Epidermal melanocyte (primary cell): Measurements from ENCODE around the gene TMPRSS13.
"Not testable (repeated sequence)": the region's sequence is repeated elsewhere in the genome, so short reads cannot be mapped to it uniquely, and the experiment has no call there.

Source experiments
- DNase-seq: peaks from one replicate; pipeline ENCODE4 v3.0.0; 2011; ENCODE audit warnings: low spot score; ENCODE audit not compliant: insufficient read length

The TMPRSS13 gene

DNA sequence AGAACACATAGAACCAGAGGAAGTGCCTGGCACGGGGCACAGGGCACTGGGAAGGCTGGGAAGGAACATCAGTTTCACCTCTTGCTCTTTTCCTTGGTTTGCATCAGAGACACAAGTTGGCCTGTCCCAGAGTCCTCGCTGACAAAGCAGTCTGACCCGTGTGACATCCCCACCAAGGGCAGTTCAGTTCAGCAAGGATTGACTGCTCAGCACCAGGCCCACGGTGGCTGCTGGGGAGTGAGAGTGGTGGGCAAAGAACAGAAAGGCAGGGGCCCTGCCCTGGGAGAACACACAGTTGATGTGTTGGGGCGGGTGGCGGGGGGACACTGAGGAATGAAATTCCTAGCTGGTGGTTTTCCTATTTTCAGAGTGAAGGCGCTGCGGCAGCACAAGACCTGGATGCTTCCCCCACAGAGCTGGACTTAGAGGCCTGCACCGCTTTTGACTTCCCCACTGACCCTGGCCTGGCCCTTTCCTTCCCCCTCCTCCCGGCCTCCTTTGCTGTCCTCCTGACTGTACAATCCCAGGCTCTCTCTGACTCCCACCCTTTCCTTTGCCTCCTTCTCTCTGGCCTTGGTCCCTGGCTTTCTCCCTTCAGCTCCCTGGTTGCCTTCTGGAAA lies 2.2 kb upstream of the TMPRSS13 start:
- DNase-seq = no peak

DNA sequence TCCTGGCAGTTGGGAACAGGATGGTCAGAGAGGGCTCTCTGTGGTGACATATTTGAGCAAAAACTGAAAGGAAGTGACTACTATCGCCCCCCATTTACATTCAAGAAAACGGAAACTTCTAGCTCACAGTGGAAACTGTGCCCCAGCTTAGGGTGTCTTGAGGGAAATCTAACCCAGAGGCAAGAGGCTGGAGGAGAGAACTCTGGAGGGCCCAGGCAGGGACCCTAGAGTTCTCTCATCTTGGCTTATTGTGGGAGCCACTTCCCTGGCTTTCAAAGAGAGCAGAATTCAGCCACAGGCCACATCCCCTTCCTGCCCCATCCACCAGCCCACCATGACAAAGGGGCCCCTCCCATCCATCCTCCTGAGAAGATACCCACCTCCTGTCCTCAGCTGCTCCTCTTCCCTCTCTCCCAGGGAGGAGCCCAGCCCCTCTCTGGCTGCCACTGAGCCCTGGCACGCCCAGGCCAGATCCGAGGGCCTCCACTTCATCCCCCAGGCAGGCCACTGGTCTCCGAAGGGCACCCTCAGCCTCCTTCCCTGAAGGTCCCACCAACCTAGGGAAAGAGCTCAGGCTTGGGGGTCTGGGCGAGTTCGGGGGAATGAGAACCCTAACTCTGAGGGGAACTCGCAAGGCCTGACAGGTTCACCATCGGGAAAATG lies 1.6 kb upstream of the TMPRSS13 start:
- DNase-seq = no peak

DNA sequence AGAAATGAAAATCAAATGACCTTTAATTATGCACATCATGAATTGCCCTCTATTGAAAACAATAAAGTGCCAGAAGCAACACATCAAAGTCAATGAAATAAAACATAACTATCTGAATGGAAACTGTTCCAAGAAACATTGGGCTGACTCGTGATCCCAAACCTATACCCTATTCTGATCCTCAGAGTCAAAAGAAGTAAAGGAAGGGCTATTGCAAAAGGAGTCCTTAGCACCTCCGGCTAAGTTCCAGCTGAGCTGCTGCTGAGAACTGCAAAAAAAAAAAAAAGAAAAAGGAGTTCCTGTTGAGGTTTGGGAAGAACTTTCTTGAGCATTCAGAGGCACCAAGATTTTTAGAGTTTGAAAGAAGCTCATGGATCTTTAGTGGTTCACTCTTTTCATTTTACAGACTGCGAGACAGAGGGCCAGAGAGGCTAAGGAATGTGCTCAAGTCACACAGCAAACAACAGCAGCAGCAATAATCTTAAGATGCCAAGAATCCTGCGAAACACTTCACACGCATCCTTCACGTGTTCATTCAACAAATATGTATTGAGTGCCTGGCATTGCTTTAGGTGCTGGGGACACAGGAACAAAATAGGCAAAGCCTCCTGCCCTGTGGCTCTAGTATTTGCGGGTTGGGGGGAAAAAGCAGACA lies 841 bp upstream of the TMPRSS13 start:
- no peak for DNase-seq

DNA sequence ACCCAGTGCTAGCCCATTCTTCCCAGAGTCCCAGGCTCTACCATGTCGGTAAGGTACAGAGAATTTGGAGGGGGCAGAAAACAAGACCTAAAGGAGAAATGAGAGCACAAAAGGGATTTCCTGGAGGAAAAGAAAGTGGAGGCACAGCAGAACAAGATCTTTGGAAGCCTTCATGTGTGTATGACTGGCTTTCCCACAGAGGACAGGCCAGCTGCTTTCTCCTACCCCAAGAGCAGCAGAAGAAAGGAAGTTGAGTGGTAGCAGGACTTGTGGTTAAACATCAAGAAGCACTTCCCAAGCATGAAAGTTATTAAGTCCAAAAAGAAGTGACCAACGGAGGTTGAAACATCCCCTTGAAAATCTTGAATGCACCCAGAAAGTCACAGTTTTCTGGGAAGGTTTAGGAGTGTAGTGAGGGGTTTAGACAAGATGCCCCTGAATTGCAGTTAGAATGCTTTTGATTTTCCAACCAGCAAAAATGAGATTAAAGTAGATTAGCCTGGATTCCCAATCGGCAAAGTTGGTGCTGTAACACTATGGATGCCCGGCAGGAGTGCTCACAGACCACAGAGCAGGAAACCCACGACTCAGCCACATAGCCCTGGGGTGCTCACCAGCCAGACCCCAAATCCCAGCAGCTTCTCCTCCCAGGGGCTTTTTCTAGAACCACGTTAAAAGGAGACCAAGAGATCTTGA lies 608 bp downstream of the TMPRSS13 start:
- DNase-seq = no peak

DNA sequence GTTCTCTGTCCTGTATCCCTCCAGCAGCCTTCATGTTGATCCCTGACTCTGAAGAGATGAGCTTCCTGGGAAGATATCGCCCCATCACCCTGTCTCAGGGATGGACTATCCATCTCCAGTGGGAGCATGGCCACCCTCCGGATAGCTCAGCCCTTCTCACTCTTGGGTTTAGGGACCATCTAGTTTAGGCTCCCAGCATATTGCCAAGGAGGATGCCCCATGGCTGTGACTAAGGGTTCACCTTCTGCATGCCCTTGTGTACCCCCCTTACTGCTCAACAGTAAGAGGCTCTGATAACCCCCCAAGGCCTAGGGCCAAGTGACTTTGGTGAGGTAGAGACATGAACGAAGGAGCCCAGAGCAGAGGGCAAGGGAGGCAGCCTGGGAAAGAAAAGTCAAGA lies 1.3 kb downstream of the TMPRSS13 start:
- no peak for DNase-seq

DNA sequence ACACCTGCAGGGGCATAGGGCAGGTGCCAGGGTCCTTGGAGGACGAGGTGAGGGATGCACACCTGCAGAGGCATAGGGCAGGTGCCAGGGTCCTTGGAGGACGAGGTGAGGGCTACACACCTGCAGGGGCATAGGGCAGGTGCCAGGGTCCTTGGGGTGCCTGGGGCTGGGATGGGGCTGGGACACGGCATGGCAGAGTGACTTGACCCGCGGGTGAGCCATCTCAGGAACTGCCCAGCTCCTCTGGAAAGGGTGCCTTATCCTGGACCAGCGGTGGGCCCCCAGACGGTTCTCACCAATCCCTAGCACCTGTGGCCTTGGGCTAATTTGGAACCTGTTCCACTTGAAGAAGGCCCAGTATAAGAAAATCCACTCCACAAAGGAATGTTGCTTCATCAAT lies 3.0 kb downstream of the TMPRSS13 start:
- not testable (repeated sequence) for DNase-seq

DNA sequence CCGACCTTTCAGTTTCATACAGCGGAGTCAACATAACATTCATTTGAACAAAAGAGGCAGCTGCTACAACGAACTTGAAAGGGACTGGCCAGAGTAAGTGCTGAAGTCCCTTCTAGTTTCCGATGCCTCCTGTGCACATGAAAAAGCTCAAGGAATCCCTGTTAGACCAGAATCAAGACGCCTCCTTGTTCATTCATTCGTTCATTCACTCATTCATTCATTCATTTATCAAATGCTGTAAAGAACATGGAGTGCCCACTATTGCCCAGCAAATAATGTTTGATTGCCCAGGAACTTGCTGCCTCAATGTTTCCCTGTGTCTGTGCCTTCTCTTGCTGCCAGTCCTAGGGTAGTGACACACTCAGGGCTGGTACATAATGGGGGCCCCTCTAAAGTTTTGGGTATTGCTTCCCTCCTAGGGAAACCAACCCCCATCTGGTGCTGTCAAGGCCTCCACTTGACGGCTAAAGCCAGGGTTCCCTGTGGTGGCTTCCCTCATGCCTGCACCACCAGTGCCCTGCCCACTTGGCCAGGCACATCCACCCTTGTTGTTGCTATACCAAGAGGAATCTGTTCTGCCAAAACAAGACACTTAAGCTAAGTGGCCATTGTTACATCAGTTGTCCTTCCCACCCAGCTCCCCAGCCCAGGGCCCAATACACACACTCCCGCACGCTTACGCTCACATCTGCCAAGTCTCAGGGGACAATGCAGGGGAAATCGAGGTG lies 3.8 kb downstream of the TMPRSS13 start:
- DNase-seq = no peak

- DNase-seq = no peak
These were observed 4.5 kb downstream of the TMPRSS13 start for GRCh38 chr11:117924631-117925170.

GRCh38 chr11:117923773-117924172 lies 5.4 kb downstream of the TMPRSS13 start:
- no peak for DNase-seq

GRCh38 chr11:117923275-117923674 lies 5.9 kb downstream of the TMPRSS13 start:
- no peak for DNase-seq

DNA sequence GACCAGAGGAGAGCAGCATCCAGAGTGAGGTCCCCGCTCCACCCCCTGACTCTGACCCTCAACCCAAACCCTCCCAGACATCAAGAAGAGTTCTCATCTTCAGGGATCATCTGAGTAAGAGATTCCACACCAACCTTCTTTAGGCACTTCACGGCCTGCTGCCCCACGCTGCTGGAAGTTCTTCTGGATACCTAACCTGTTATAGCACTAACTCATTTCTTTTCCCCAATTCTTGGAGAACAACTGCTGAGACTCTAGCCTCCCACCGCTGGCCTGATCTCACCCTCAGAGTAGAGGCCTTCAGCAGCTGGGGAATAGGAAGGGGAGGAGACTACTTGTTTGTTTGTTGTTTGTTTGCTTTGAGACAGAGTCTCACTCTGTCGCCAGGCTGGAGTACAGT lies 7.3 kb downstream of the TMPRSS13 start:
- no peak for DNase-seq

DNA sequence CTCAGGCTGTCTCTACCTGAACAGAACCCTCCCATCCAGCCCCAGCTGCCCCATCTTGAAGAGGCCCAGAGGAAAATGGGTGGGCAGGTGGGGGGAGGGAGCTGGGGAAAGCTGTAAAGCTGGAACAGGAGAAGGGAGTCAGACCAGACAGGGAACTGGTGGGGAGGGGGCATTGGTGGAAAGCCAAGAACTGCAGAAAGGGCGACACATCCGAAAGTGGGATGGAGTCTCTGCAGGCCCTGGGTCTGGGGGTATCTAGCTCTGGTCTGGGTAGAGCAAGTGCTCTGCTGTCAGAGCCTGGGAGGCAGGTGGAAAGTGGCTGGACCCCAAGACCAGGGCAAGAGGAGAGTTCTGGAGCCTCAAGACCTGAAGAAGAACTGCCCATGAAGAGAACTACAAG lies 7.7 kb downstream of the TMPRSS13 start:
- no peak for DNase-seq

DNA sequence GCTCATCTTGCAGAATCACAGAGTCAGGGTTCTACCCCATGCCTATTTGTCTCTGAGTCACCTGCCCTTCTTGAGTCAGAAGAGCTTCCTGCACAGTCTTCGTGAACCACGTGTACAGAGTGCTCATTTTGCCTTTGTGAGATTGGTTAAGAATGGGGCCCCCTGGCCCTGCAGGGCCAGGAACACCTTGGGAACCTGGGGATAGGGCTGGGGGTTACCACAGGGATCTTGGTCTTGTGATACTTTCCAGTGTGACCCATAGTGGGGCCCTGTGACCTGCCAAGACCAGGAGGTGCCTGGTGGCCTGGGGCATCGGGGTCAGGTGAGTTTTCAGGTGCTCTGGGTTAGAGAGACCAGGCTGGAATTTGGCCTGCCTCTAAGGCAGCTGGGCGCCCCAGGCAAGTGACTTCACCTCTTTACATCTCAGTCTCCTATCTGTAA lies 9.4 kb downstream of the TMPRSS13 start:
- DNase-seq = no peak

GRCh38 chr11:117919341-117919740 lies 9.9 kb downstream of the TMPRSS13 start:
- no peak for DNase-seq

DNA sequence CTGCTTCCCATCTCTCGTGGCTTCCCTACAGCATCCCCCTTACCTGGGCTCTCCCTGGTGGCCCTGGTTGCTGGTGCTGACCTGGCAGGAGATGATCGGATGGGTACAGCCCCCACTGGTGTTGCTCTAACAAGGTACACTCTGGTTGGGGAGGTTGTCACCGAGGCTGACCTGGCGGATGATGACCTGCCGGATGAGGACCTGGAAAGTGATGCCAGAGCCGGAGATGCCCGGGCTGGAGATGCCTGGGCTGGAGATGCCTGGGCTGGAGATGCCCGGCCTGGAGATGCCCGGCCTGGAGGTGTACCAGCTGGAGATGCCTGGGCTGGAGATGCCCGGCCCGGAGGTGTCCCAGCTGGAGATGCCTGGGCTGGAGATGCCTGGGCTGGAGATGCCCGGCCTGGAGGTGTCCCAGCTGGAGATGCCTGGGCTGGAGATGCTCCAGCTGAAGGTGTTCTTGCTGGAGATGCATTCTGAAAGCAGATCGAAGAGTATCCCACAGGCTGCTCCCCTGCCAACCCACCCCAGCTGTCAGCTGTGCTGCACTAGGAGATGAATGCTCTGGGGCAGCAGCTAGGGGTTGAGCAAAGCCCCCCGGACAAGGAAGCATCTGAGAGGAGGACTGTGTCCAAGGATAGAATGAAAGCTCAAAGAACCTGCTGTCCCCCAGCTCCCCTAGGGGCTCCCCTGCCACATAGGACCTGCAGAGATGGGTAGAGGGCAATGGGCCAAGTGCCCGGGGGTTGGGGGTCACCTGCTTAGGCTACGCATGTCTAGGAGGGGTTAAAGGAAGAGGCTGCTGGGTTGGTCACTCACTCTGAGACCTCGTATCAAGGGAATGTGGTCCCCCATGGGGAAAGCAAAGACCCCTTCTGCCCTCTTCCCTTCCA lies 10.6 kb downstream of the TMPRSS13 start:
- DNase-seq = no peak

DNA sequence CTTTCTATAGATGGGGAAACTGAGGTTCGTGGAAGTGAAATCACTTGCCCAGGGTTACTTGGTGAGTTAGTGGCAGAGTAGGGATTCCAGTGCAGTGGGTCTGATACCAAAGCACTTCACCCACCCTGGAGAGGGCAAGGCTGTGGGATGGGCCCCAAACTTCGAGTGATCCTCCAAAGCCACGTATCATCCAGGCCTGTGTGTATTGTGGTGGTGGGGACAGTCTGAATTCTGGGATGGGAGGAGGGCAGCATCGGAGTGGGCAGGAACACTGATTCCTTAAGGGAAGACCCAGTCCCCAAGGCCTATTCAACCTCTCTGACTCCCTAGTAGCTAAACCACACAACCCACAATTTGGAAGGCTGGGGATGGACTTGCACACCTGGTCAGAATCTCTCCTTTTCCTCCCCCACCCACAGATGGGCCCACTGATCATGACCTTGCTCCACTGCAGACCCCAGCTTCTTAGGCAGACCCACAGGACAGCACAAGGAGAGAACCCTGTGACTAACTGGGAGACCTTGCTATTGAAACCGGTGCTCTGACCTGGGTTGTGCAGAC lies 11.5 kb downstream of the TMPRSS13 start:
- no peak for DNase-seq

DNA sequence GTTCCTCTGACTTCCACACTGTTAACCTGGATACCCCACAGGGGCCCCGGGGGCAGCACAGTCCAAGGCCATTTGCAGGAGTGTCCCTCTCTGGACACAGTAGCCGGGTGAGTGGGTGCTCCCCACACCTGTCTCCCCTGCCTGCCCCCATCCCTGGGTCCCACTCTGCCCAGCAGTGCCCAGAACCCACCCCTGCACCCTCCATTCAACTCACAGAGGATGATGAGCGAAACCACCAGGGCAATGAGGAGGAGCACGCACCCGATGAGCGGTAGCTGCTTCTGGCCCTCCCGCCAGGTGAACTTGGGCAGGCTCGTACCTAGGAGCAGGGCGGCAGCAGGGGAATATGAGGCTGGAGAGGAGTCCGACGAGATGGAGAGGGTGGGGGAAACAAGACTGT lies 12.2 kb downstream of the TMPRSS13 start:
- no peak for DNase-seq

DNA sequence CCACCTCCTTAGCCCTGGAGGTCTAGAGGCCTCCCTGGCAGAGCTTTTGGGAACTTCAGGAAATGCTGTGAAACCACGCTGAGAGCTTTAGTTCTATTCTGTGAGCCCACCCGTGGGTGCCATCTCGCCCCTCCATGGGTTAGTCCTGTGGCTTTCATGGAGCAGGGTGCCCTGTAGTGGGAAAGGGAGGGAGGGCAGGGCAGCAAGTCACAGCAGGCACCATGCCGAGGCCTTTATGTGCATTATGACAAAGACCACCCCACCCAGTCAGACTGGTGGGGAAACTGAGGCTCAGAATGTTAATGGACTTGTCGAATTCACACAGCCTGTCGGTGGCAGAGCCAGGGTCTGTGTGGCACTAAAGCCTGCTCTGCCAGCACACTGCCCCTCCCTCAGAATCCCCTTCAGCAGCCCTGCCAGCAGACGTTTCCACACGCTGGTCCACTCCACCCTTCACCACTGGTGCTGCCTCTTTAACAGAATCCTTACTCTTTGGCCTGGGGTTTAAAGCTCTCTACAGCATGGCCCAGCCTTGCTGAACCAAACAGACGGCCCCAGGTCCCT lies 13.4 kb downstream of the TMPRSS13 start:
- no peak for DNase-seq

GRCh38 chr11:117914991-117915618 lies 14.1 kb downstream of the TMPRSS13 start:
- DNase-seq = no peak
